HepG2 (cell line): ENCODE results near the gene TTC39B. TPM values are rescaled to one million over a fixed set of nuclear protein-coding genes. Genes with fewer than 3 reads are reported as not detected.
A peak's percentile ranks its signal among the peaks of the same experiment; 100 is the strongest.

ENCODE experiments used
- CHD4 ChIP-seq: fragments of 200-600 bp; sonication (generic); IDR thresholded peaks from 2 replicates; pipeline ENCODE4 v1.7.0; 2017; ENCODE audit warnings: mild to moderate bottlenecking, low read length, borderline replicate concordance
- MAFF ChIP-seq: IDR thresholded peaks from 2 replicates; pipeline ENCODE4 v1.6.1; 2011; ENCODE audit warnings: low read depth, low read length, improper control_type of control experiment
- MBD4 ChIP-seq: IDR thresholded peaks from 2 replicates; pipeline ENCODE4 v1.6.1; 2012; ENCODE audit warnings: low read length, inconsistent platforms, borderline replicate concordance
- MNT ChIP-seq: fragments of 450-650 bp; IDR thresholded peaks from 2 replicates; pipeline ENCODE4 v1.6.1; 2016
- SATB2 ChIP-seq: sonication (generic); formaldehyde crosslinking; IDR thresholded peaks from 2 replicates; pipeline ENCODE4 v1.5.0; 2020; ENCODE audit warnings: missing genetic modification reagents
- STAG1 ChIP-seq: sonication (generic); formaldehyde crosslinking; IDR thresholded peaks from 2 replicates; pipeline ENCODE4 v1.4.0; 2020; ENCODE audit warnings: missing genetic modification reagents
- TBP ChIP-seq: sonication (generic); formaldehyde crosslinking; IDR thresholded peaks from 2 replicates; pipeline ENCODE4 v1.5.0; 2020; ENCODE audit warnings: missing genetic modification reagents
- ZMYM3 ChIP-seq: sonication (generic); formaldehyde crosslinking; IDR thresholded peaks from 2 replicates; pipeline ENCODE4 v1.5.1; 2020; ENCODE audit warnings: mild to moderate bottlenecking, missing genetic modification reagents
- ZNF33A ChIP-seq: sonication (generic); formaldehyde crosslinking; IDR thresholded peaks from 2 replicates; pipeline ENCODE4 v1.5.1; 2020; ENCODE audit warnings: missing genetic modification reagents, mild to moderate bottlenecking, moderate library complexity, borderline replicate concordance
- ZNF382 ChIP-seq: sonication (generic); formaldehyde crosslinking; IDR thresholded peaks from 2 replicates; pipeline ENCODE4 v1.5.0; 2020; ENCODE audit warnings: missing genetic modification reagents, mild to moderate bottlenecking, borderline replicate concordance
- ZNF781 ChIP-seq: sonication (generic); formaldehyde crosslinking; IDR thresholded peaks from 2 replicates; pipeline ENCODE4 v1.5.1; 2020; ENCODE audit warnings: borderline replicate concordance, mild to moderate bottlenecking, missing genetic modification reagents; ENCODE audit errors: not compliant biosample characterization
- polyA plus RNA-seq, 8 experiments: library from polyadenylated mRNA; depleted of rRNA in 3 of 8; stranded (reverse) in 7 of 8; unstranded in 1 of 8; fragments of >200 nt; fragmentation: Illumina TruSeq in 4 of 8; extraction: Trizol in 4 of 8; gene quantifications; 2 replicates each; pipeline versions ENCODE4 v1.2.1 to v1.2.3, GENCODE V29; 2011 to 2016; ENCODE audit warnings: low read depth in 4 of 8, missing spikeins in 1 of 8, mixed read lengths in 1 of 8; ENCODE audit not compliant: insufficient read depth in 1 of 8
- total RNA-seq, 5 experiments: library from RNA; depleted of rRNA; stranded (reverse); fragments of >200 nt; fragmentation: Illumina TruSeq; extraction: Trizol; gene quantifications; 2 replicates each; pipeline ENCODE4 v1.2.3, GENCODE V29; 2016; ENCODE audit warnings: low read depth in 1 of 5
- TF ChIP-seq, protein P1 (sequence below): IDR thresholded peaks from 2 replicates; pipeline ENCODE4 v1.6.1; 2012; ENCODE audit warnings: low read depth, low read length, improper control_type of control experiment

Gene TTC39B
- total and polyA plus RNA-seq, 2 of the 13 experiments (the other 11 are each of a cell fraction or from before 2014, with no cell fraction given) = 14.3 to 19.4 TPM

GRCh38 chr9:15211160-15211814 is 95.7 kb downstream of the TTC39B start (continued):
- TF ChIP-seq ZNF781 (no peak), ZNF382 (CRISPR knock-in tag) (no peak), MBD4 (no peak), TBP (CRISPR knock-in tag) (no peak), CHD4 (no peak), STAG1 (CRISPR knock-in tag) (peak; percentile 83), ZMYM3 (CRISPR knock-in tag) (no peak), MAFF (0 out of 2 replicates have a peak, but pooled peaks have one; percentile 16), SATB2 (CRISPR knock-in tag) (no peak), ZNF33A (no peak), MNT (no peak)
- TF ChIP-seq, protein P1, sequence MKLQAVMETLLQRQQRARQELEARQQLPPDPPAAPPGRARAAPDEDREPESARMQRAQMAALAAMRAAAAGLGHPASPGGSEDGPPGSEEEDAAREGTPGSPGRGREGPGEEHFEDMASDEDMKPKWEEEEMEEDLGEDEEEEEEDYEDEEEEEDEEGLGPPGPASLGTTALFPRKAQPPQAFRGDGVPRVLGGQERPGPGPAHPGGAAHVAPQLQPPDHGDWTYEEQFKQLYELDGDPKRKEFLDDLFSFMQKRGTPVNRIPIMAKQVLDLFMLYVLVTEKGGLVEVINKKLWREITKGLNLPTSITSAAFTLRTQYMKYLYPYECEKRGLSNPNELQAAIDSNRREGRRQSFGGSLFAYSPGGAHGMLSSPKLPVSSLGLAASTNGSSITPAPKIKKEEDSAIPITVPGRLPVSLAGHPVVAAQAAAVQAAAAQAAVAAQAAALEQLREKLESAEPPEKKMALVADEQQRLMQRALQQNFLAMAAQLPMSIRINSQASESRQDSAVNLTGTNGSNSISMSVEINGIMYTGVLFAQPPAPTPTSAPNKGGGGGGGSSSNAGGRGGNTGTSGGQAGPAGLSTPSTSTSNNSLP = 0 out of 2 replicates have a peak, but pooled peaks have one; percentile 39
- TF ChIP-seq, all 625 proteins: peak for 19
